NCI-H128 (cell line): ENCODE data around the gene FOLR1.

Experiments used
- DNase-seq: peaks from one replicate; lab custom pipeline; 2025; ENCODE audit not compliant: unreplicated experiment; lab: John Stamatoyannopoulos, UW

FOLR1 gene

GRCh38 chr11:72234514-72234830 is 42.5 kb downstream of the FOLR1 start:
- no peak for DNase-seq

GRCh38 chr11:72234920-72235319 is 43.0 kb downstream of the FOLR1 start:
- DNase-seq, result no peak

- DNase-seq, result no peak
Observed at GRCh38 chr11:72235351-72236057, 43.6 kb downstream of the FOLR1 start.

GRCh38 chr11:72236083-72236697 is 44.2 kb downstream of the FOLR1 start:
- no peak for DNase-seq

GRCh38 chr11:72236774-72237111 is 44.8 kb downstream of the FOLR1 start:
- DNase-seq, result no peak

GRCh38 chr11:72237112-72237931 is 45.4 kb downstream of the FOLR1 start:
- no peak for DNase-seq

GRCh38 chr11:72238040-72238450 is 46.1 kb downstream of the FOLR1 start:
- DNase-seq, result no peak

- no peak for DNase-seq
Observed at GRCh38 chr11:72238492-72239312, 46.8 kb downstream of the FOLR1 start.

- no peak for DNase-seq
Observed at GRCh38 chr11:72239313-72239848, 47.4 kb downstream of the FOLR1 start.

GRCh38 chr11:72239849-72240460 is 48.0 kb downstream of the FOLR1 start:
- DNase-seq, result no peak

- no peak for DNase-seq
Observed at GRCh38 chr11:72240461-72241290, 48.7 kb downstream of the FOLR1 start.

GRCh38 chr11:72241291-72241781 is 49.4 kb downstream of the FOLR1 start:
- DNase-seq, result no peak

GRCh38 chr11:72242141-72242540 is 50.2 kb downstream of the FOLR1 start:
- no peak for DNase-seq

GRCh38 chr11:72243173-72244059 is 51.5 kb downstream of the FOLR1 start:
- DNase-seq, result no peak

GRCh38 chr11:72244060-72244360 is 52.1 kb downstream of the FOLR1 start, which contains the start of gene PHOX2A:
PHOX2A (minus strand) TSS chr11:72244176; CDS start chr11:72244004, 172 bp downstream.
- DNase-seq, result no peak

GRCh38 chr11:72244361-72245262 is 52.7 kb downstream of the FOLR1 start:
- DNase-seq, result no peak

GRCh38 chr11:72245263-72245816 is 53.4 kb downstream of the FOLR1 start:
- no peak for DNase-seq
